OCI-LY3 (cell line): ENCODE data around the gene FSTL5.
"Not testable (repeated sequence)": the region's sequence is repeated elsewhere in the genome, so short reads cannot be mapped to it uniquely, and the experiment has no call there.

Source experiments
- H2AFZ ChIP-seq: fragments of 200-600, 300-600 bp; shearing (Covaris generic); 2 replicates; pipeline ENCODE4 v1.6.0; 2014; ENCODE audit warnings: antibody characterized with exemption, low read depth, low read length
- H3K27ac ChIP-seq: fragments of 200-600, 300-600 bp; sonication (generic); 2 replicates; pipeline ENCODE4 v1.5.1; 2014; ENCODE audit warnings: mild to moderate bottlenecking, low read length, moderate library complexity, mixed read lengths
- H3K27me3 ChIP-seq: fragments of 200-600, 300-600 bp; sonication (generic); 2 replicates; pipeline ENCODE4 v1.6.1; 2014; ENCODE audit warnings: low read depth, low read length, mixed read lengths
- H3K36me3 ChIP-seq: fragments of 200-600, 300-600 bp; sonication (generic); replicated peaks from 2 replicates; pipeline ENCODE3; 2014; ENCODE audit warnings: low read depth, low read length, mixed read lengths
- H3K4me1 ChIP-seq: fragments of 300-600, 200-600 bp; sonication (generic); 2 replicates; pipeline ENCODE4 v1.6.1; 2014; ENCODE audit warnings: low read length, mixed read lengths
- H3K4me2 ChIP-seq: fragments of 200-600, 300-600 bp; sonication (generic); 2 replicates; pipeline ENCODE4 v1.6.1; 2014; ENCODE audit warnings: low read length, mixed read lengths
- H3K4me3 ChIP-seq: fragments of 300-600, 200-600 bp; sonication (generic); 2 replicates; pipeline ENCODE4 v1.5.1; 2014; ENCODE audit warnings: antibody characterized with exemption, mild to moderate bottlenecking, low read length, moderate library complexity
- H3K79me2 ChIP-seq: fragments of 300-600, 200-600 bp; shearing (Covaris generic); 2 replicates; pipeline ENCODE4 v1.6.1; 2014; ENCODE audit warnings: mild to moderate bottlenecking, low read length, mixed read lengths
- H3K9ac ChIP-seq: fragments of 300-600, 200-600 bp; shearing (Covaris generic); 2 replicates; pipeline ENCODE4 v1.6.0; 2014; ENCODE audit warnings: mild to moderate bottlenecking, low read length, moderate library complexity
- H3K9me3 ChIP-seq: fragments of 200-600, 300-600 bp; shearing (Covaris generic); 2 replicates; pipeline ENCODE4 v1.6.1; 2014; ENCODE audit warnings: low read length, mixed read lengths; ENCODE audit not compliant: insufficient read depth
- H4K20me1 ChIP-seq: fragments of 200-600, 300-600 bp; sonication (generic); 2 replicates; pipeline ENCODE4 v1.6.1; 2016; ENCODE audit warnings: low read length, mixed read lengths; ENCODE audit not compliant: insufficient read depth
- EZH2phosphoT487 ChIP-seq: fragments of 200-600 bp; shearing (Covaris generic); IDR thresholded peaks from 2 replicates; pipeline ENCODE4 v1.6.1; 2018; ENCODE audit warnings: antibody characterized with exemption, mixed run types, low read depth
- TF ChIP-seq, protein P1 (sequence below): fragments of 200-600, 300-600 bp; sonication (generic); IDR thresholded peaks from 2 replicates; pipeline ENCODE4 v1.5.1; 2014; ENCODE audit warnings: antibody characterized with exemption, low read length, low read depth

The FSTL5 gene

DNA sequence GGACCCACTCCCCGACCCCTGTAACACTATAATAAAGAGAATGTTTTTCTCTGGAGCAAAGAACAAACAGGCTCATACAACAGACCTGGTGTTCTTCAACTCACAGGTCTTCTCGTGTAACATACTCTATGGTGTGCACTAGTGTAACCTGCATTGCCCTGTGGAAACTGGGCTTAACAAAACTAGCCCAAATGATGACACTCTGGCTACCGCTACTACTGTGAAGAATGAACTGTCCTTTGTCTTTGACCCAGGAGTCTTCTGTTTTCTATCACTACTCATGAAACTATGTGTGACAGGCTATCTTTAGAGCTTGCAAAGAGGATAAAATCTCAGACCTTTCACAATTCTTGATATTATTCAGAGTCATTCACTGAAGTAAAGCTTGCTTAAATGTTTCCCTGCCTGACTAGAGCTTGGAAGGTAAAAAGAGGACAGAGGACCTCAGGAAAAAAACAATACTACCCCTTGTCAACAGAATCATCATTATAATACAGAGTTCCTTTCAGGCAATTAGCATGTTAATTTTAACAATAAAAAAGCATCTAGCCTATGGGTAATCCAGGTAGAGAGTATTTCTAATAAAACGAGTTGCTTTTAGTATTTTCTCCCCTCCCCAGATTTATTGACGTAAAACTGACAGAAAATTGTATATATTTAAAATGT is 59.2 kb downstream of the FSTL5 start:
- no peak overlapping the region for H3K4me2 ChIP-seq
- H3K9me3 ChIP-seq = no peaks in the 10 kb centered on the region
- H3K79me2 ChIP-seq = no peaks in the 10 kb centered on the region
- no peak overlapping the region for H3K9ac ChIP-seq
- no peak for TF ChIP-seq EZH2phosphoT487
- TF ChIP-seq, protein P1, sequence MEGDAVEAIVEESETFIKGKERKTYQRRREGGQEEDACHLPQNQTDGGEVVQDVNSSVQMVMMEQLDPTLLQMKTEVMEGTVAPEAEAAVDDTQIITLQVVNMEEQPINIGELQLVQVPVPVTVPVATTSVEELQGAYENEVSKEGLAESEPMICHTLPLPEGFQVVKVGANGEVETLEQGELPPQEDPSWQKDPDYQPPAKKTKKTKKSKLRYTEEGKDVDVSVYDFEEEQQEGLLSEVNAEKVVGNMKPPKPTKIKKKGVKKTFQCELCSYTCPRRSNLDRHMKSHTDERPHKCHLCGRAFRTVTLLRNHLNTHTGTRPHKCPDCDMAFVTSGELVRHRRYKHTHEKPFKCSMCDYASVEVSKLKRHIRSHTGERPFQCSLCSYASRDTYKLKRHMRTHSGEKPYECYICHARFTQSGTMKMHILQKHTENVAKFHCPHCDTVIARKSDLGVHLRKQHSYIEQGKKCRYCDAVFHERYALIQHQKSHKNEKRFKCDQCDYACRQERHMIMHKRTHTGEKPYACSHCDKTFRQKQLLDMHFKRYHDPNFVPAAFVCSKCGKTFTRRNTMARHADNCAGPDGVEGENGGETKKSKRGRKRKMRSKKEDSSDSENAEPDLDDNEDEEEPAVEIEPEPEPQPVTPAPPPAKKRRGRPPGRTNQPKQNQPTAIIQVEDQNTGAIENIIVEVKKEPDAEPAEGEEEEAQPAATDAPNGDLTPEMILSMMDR = no peak
- H3K27ac ChIP-seq = no peak overlapping the region
- H4K20me1 ChIP-seq = no peaks in the 10 kb centered on the region
- no peak overlapping the region for H2AFZ ChIP-seq
- H3K36me3 ChIP-seq = no peaks in the 10 kb centered on the region
- H3K4me3 ChIP-seq = no peak overlapping the region
- no peaks in the 10 kb centered on the region for H3K27me3 ChIP-seq
- no peaks in the 10 kb centered on the region for H3K4me1 ChIP-seq

DNA sequence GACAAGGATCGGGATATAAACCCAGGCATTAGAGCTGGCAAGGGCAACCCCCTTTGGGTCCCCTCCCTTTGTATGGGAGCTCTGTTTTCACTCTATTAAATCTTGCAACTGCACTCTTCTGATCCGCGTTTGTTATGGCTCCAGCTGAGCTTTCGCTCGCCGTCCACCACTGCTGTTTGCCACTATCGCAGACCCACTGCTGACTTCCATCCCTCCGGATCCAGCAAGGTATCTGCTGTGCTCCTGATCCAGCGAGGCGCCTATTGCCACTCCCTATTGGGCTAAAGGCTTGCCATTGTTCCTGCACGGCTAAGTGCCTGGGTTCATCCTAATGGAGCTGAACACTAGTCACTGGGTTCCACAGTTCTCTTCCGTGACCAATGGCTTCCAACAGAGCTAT is 59.9 kb downstream of the FSTL5 start:
- not testable (repeated sequence) for H3K4me2 ChIP-seq, H2AFZ ChIP-seq, H3K27me3 ChIP-seq, H3K36me3 ChIP-seq, H3K9ac ChIP-seq, H3K79me2 ChIP-seq, H3K27ac ChIP-seq, H3K9me3 ChIP-seq, H4K20me1 ChIP-seq, H3K4me1 ChIP-seq, H3K4me3 ChIP-seq

DNA sequence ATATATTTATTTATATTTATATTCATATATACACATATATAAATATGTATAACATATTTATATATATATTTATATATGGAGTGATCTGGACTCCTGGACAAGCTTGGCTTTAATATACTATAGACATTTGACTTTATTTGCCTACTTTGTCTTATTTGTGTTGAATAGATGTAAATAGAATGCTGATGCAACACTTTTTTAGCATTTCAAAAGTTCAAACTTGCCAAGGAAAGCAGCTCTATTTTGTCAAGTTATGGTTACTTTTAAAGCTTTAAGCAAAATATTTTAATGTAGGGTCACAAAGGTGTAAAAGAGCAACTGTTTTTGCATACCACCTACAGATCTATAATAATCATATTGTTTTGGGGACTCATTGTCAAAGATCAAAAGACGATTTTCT is 61.1 kb downstream of the FSTL5 start:
- Histone ChIP-seq H3K79me2 (no peaks in the 10 kb centered on the region), H3K27ac (no peak overlapping the region), H3K36me3 (no peaks in the 10 kb centered on the region), H3K4me3 (no peak overlapping the region), H3K9ac (no peak overlapping the region), H3K9me3 (no peaks in the 10 kb centered on the region), H3K27me3 (no peaks in the 10 kb centered on the region), H4K20me1 (no peaks in the 10 kb centered on the region), H3K4me1 (no peaks in the 10 kb centered on the region), H3K4me2 (no peak overlapping the region), H2AFZ (no peak overlapping the region)
- TF ChIP-seq, protein P1 = no peak
- TF ChIP-seq EZH2phosphoT487 = no peak

DNA sequence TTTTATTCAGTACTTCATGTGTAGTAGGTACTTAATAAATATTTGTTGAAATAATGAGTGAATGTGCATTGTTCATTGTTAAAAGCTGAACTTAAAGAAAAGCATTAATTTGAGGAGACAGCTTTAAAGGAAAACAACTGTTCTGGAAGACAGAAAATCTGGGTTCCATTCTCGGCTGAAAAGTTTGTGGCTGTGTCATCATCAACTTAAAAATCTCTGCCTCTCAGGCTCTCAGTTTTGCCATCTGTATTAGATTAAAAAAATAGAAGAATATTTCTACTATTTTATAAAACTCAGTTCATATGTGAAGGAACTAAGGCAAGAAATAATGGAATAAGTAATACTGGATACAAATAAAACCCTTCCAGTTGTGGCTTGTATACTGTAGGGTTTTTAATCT is 62.5 kb downstream of the FSTL5 start:
- Histone ChIP-seq H3K9ac (no peak overlapping the region), H3K4me3 (no peak overlapping the region), H3K36me3 (no peaks in the 10 kb centered on the region), H3K9me3 (no peaks in the 10 kb centered on the region), H2AFZ (no peak overlapping the region), H4K20me1 (no peaks in the 10 kb centered on the region), H3K79me2 (no peaks in the 10 kb centered on the region), H3K27me3 (no peaks in the 10 kb centered on the region), H3K27ac (no peak overlapping the region), H3K4me1 (no peaks in the 10 kb centered on the region), H3K4me2 (no peak overlapping the region)
- TF ChIP-seq, protein P1 = no peak
- no peak for TF ChIP-seq EZH2phosphoT487

DNA sequence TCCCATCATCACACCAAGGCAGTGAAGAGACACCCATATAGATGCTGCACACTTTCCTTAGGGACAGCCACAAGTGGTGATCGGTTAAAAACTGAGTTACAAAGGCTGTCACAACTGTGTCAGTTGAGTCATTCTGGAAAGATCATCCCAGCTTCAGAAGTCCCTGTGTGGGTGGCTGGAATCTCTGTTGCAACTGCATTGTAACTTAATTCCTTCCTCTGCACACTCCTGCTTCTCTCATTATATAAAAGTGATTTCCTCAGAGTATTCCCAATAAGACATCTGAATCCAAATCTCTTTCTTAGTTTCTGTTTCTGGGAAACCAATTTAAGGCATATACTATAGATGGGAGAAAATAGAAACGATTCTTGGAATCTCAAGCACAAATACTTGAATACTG is 88.1 kb downstream of the FSTL5 start:
- TF ChIP-seq, protein P1 = no peak
- no peak for TF ChIP-seq EZH2phosphoT487
- Histone ChIP-seq H3K4me1 (no peaks in the 10 kb centered on the region), H3K27me3 (no peaks in the 10 kb centered on the region), H3K9me3 (0 out of 2 replicates have a peak, but pooled peaks cover 1% of the 10 kb centered on the region), H3K79me2 (no peaks in the 10 kb centered on the region), H3K4me2 (no peak overlapping the region), H3K27ac (no peak overlapping the region), H3K36me3 (no peaks in the 10 kb centered on the region), H4K20me1 (no peaks in the 10 kb centered on the region), H3K4me3 (no peak overlapping the region), H3K9ac (no peak overlapping the region), H2AFZ (no peak overlapping the region)
